Measurements from ENCODE around the gene ROBO2.

DNA sequence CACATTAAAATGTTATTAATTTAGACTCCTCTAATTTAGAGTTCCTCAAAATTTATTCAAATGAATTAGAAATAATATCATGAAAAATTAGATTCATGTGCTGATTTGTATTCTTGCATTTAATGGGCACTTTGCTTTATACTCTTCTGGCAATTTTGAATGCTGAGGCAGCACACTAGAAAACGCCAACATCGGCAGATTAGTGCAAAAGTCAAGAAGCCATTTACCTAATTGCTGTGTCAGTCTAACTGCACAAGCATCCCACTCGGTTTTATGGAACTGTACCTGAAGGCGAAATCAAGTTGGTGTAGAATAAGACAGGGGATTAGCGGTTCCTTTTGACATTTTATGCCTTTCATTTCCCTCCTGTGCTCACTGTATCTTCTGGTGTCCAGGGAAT, 382.0 kb downstream of the ROBO2 start:
- TF ChIP-seq, protein P1, sequence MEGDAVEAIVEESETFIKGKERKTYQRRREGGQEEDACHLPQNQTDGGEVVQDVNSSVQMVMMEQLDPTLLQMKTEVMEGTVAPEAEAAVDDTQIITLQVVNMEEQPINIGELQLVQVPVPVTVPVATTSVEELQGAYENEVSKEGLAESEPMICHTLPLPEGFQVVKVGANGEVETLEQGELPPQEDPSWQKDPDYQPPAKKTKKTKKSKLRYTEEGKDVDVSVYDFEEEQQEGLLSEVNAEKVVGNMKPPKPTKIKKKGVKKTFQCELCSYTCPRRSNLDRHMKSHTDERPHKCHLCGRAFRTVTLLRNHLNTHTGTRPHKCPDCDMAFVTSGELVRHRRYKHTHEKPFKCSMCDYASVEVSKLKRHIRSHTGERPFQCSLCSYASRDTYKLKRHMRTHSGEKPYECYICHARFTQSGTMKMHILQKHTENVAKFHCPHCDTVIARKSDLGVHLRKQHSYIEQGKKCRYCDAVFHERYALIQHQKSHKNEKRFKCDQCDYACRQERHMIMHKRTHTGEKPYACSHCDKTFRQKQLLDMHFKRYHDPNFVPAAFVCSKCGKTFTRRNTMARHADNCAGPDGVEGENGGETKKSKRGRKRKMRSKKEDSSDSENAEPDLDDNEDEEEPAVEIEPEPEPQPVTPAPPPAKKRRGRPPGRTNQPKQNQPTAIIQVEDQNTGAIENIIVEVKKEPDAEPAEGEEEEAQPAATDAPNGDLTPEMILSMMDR (IDR thresholded peaks at IDR 0.05): no peak
- no peak for TF ChIP-seq ZFX (IDR thresholded peaks at IDR 0.05; ENCODE audit: borderline replicate concordance)

Data from 22Rv1 (cell line).